GM19467 (cell line): ENCODE results near the gene LYPD4.

ENCODE experiments used
- ATAC-seq: cut with Tn5 transposase; IDR thresholded peaks from one replicate; pipeline ENCODE4 v1.9.1; 2021; ENCODE audit warnings: mild to moderate bottlenecking, moderate library complexity; ENCODE audit not compliant: unreplicated experiment

LYPD4 gene

GRCh38 chr19:41853344-41853743, 8.9 kb upstream of the LYPD4 start:
- ATAC-seq: no peak

- no peak for ATAC-seq
Measured at GRCh38 chr19:41851456-41851855, 7.0 kb upstream of the LYPD4 start.

- no peak for ATAC-seq
Measured at GRCh38 chr19:41850381-41850780, 5.9 kb upstream of the LYPD4 start.

GRCh38 chr19:41849067-41849466, 4.6 kb upstream of the LYPD4 start:
- no peak for ATAC-seq

GRCh38 chr19:41848666-41849065, 4.2 kb upstream of the LYPD4 start:
- no peak for ATAC-seq

- no peak for ATAC-seq
Measured at GRCh38 chr19:41847351-41848105, 3.0 kb upstream of the LYPD4 start.

- no peak for ATAC-seq
Measured at GRCh38 chr19:41845051-41845590, 638 bp upstream of the LYPD4 start.

- no peak for ATAC-seq
Measured at GRCh38 chr19:41845001-41845050, 343 bp upstream of the LYPD4 start, which contains the start of gene DMRTC2. Gene DMRTC2, plus strand, starts transcription at chr19:41845042. Its CDS starts 2,387 bp downstream, at chr19:41847429.

- no peak for ATAC-seq
Measured at GRCh38 chr19:41843371-41843770, 1.1 kb downstream of the LYPD4 start.

- ATAC-seq: no peak
Measured at GRCh38 chr19:41839211-41839610, 5.3 kb downstream of the LYPD4 start.

GRCh38 chr19:41837981-41838708, 6.3 kb downstream of the LYPD4 start:
- ATAC-seq: no peak

GRCh38 chr19:41821003-41821735, 23.3 kb downstream of the LYPD4 start:
- ATAC-seq: no peak

GRCh38 chr19:41816761-41817160, 27.7 kb downstream of the LYPD4 start:
- no peak for ATAC-seq

- ATAC-seq: no peak
Measured at GRCh38 chr19:41815301-41815700, 29.2 kb downstream of the LYPD4 start.

- ATAC-seq: no peak
Measured at GRCh38 chr19:41813911-41814310, 30.6 kb downstream of the LYPD4 start.

GRCh38 chr19:41811981-41812380, 32.5 kb downstream of the LYPD4 start:
- no peak for ATAC-seq

GRCh38 chr19:41811036-41811435, 33.4 kb downstream of the LYPD4 start:
- ATAC-seq: no peak

- ATAC-seq: no peak
Measured at GRCh38 chr19:41810301-41810700, 34.2 kb downstream of the LYPD4 start.

- no peak for ATAC-seq
Measured at GRCh38 chr19:41808663-41809566, 35.6 kb downstream of the LYPD4 start.

- no peak for ATAC-seq
Measured at GRCh38 chr19:41807176-41807575, 37.3 kb downstream of the LYPD4 start.

GRCh38 chr19:41804336-41804735, 40.1 kb downstream of the LYPD4 start:
- no peak for ATAC-seq
